Right lobe of liver (tissue), 6 donors: Measurements from ENCODE around the gene SV2C. TPM values are rescaled to one million over a fixed set of nuclear protein-coding genes. Genes with fewer than 3 reads are reported as not detected.

ENCODE experiments used
- ATAC-seq, 4 donors: fragments of 200-7000 bp; cut with Tn5 transposase; one replicate each; pipeline ENCODE4 v1.9.1; 2020; ENCODE audit warnings: mild to moderate bottlenecking in 4 of 4, moderate library complexity in 4 of 4
- DNase-seq, 3 donors: peaks; one replicate each; pipeline ENCODE4 v3.0.0-alpha.2; 2020
- H3K27ac ChIP-seq, 3 donors: fragments of 200-600 bp; one replicate each; pipeline ENCODE4 v1.8.0; 2022
- H3K27me3 ChIP-seq, 2 donors: fragments of 200-600 bp; one replicate each; pipeline ENCODE4 v1.8.0; 2022
- H3K36me3 ChIP-seq, 4 donors: fragments of 200-600 bp; sonication (generic) in 1 of 4; one replicate each; pipeline versions ENCODE4 v1.5.1 to v1.8.0; 2017 to 2022; ENCODE audit warnings: control low read depth in 1 of 4
- H3K4me1 ChIP-seq, 4 donors: fragments of 200-600 bp; sonication (generic) in 1 of 4; one replicate each; pipeline versions ENCODE4 v1.5.1 to v1.8.0; 2017 to 2022; ENCODE audit warnings: control low read depth in 1 of 4
- H3K4me3 ChIP-seq, 3 donors: fragments of 200-600 bp; one replicate each; pipeline ENCODE4 v1.8.0; 2022
- H3K9me3 ChIP-seq, 4 donors: fragments of 200-600 bp; sonication (generic) in 1 of 4; one replicate each; pipeline versions ENCODE4 v1.5.1 to v1.8.0; 2017 to 2022; ENCODE audit warnings: control low read depth in 1 of 4
- POLR2A ChIP-seq: fragments of 450-650 bp; IDR thresholded peaks from one replicate; pipeline ENCODE4 v1.6.1; 2017; ENCODE audit warnings: antibody characterized with exemption, mild to moderate bottlenecking
- WGBS: methylation state at CpG from one replicate; pipeline ENCODE4 v1.1.6; 2018; ENCODE audit warnings: low coverage, low lambda C conversion rate; ENCODE audit not compliant: insufficient coverage; ENCODE audit errors: missing lambda C conversion rate; 5-methylcytosine and 5-hydroxymethylcytosine counted together
- intact Hi-C, 2 donors: fragments of 100-400 bp; cut with DNase I; formaldehyde crosslinking; loops; one replicate each; pipeline versions ENCODE4 v1.11.2 to v1.14.1; 2022
- total RNA-seq, 6 experiments: library from RNA; depleted of rRNA in 2 of 6; stranded (reverse); fragments of >200 nt in 2 of 6; fragmentation: NEBNext Ultra II Directional in 3 of 6; extraction: Animal tissue kit (Norgen Biotek cat#: 25700) in 3 of 6; gene quantifications; one replicate each; pipeline versions ENCODE4 v1.1.0 to v1.2.4, GENCODE V29; 2016 to 2023
- TF ChIP-seq, protein P1 (sequence below), 4 donors: fragments of 200-600 bp in 3 of 4; fragments of 450-650 bp in 1 of 4; IDR thresholded peaks; one replicate each; pipeline versions ENCODE4 v1.5.1 to v1.8.0; 2016 to 2022; ENCODE audit warnings: antibody characterized with exemption in 4 of 4, mild to moderate bottlenecking in 2 of 4
- donor health status: DM: no; HTN: yes; CAD: no.
- donor health status: DM: no; HTN: no; CAD: no.
- donor health status: DM: no; HTN: no; CAD: no.
- donor health status: DM: no; HTN: yes; CAD: no.
- donor health status: DM: no; HTN: yes; CAD: no.

SV2C gene
- total RNA-seq, 6 experiments from 2014 or later, result under 0.01 to 0.05 (median 0.01) TPM; not detected in 2

DNA sequence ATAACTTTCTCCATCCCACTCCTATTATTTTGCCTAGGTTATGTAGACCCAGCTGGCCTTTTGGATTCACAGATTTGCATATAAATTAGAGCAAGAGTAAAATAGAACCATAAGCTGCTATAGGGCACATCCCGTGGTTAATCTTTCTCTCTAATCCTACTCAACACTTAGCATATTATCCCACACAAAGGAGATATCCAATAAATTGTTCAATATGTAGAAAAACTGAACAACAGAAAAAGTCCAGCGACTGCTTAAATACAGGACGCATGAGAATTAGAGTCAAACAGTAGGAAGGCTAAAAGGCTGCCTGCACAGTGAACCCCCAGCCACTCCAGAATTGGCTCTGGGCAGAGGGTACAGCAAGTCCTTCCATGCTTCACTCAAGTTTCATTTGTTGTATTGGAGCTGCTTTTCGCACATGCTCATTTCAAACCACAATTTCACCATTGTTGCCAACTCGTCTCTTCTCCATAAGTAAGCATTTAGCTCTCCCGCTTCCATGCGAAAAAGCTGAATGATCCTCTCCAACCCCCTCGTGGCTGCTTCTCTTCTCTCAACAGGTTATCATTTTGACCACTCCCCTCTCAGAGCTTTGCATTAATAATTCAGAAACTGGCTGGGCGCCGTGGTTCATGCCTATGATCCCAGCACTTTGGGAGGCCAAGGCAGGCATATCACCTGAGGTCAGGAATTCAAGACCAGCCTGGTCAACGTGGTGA is 305.8 kb downstream of the SV2C start:
- Histone ChIP-seq H3K9me3 (no peaks in the 10 kb centered on the region), H3K36me3 (no peaks in the 10 kb centered on the region), H3K4me1 (peaks cover 0 to 62% (median 29%) of the 10 kb centered on the region in 4 donors), H3K27ac (peak overlapping the region in 2 of 3 donors; percentile 35 to 37), H3K4me3 (peak overlapping the region in 1 of 3 donors; percentile 5), H3K27me3 (no peaks in the 10 kb centered on the region)
- intact Hi-C loops, result no loop called here
- DNase-seq (no peak), ATAC-seq (no peak)
- WGBS, result 73% methylated on average over 11 of the region's 11 CpGs
- no peak for TF ChIP-seq POLR2A

DNA sequence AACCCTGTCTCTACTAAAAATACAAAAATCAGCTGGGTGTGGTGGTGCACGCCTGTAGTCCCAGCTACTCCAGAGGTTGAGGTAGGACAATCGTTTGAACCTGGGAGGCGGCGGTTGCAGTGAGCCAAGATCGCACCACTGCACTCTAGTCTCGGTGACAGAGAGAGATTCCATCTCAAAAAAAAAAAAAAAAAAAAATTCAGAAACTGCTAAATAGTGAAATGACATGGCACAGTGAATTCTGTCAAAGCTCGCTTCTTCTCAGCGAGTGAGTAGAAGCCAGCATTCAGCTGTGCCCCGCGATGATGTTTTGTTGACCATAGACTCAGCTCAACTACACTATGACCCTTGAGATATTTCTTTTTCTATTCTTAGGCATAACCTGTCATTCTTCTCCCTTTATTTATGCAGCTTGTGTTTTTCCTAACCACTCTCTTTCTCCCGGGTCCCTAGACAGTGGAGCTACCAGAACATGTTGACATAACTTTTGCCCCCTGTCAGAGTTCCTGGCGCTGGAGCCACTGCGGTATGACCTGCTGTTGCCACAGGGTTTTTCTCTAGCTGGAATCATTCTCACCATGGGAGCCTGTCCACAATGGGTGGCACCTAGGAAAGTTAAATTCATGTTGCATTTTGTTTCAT is 306.5 kb downstream of the SV2C start:
- H3K4me3 ChIP-seq, result peak overlapping the region in 1 of 3 donors; percentile 5
- no peaks in the 10 kb centered on the region for H3K36me3 ChIP-seq
- DNase-seq (peak; percentile 70 to 89 (median 86)), ATAC-seq (peak; percentile 82 to 93 (median 86))
- 18% methylated on average over 13 of the region's 13 CpGs for WGBS
- H3K27me3 ChIP-seq, result no peaks in the 10 kb centered on the region
- H3K9me3 ChIP-seq, result no peaks in the 10 kb centered on the region
- peak overlapping the region; percentile 18 to 37 (median 35) for H3K27ac ChIP-seq
- no peak for TF ChIP-seq POLR2A
- TF ChIP-seq, protein P1, sequence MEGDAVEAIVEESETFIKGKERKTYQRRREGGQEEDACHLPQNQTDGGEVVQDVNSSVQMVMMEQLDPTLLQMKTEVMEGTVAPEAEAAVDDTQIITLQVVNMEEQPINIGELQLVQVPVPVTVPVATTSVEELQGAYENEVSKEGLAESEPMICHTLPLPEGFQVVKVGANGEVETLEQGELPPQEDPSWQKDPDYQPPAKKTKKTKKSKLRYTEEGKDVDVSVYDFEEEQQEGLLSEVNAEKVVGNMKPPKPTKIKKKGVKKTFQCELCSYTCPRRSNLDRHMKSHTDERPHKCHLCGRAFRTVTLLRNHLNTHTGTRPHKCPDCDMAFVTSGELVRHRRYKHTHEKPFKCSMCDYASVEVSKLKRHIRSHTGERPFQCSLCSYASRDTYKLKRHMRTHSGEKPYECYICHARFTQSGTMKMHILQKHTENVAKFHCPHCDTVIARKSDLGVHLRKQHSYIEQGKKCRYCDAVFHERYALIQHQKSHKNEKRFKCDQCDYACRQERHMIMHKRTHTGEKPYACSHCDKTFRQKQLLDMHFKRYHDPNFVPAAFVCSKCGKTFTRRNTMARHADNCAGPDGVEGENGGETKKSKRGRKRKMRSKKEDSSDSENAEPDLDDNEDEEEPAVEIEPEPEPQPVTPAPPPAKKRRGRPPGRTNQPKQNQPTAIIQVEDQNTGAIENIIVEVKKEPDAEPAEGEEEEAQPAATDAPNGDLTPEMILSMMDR (IDR thresholded peaks at IDR 0.05), result no peak
- intact Hi-C loops, result no loop called here
- peaks cover 0 to 56% (median 26%) of the 10 kb centered on the region in 4 donors for H3K4me1 ChIP-seq

DNA sequence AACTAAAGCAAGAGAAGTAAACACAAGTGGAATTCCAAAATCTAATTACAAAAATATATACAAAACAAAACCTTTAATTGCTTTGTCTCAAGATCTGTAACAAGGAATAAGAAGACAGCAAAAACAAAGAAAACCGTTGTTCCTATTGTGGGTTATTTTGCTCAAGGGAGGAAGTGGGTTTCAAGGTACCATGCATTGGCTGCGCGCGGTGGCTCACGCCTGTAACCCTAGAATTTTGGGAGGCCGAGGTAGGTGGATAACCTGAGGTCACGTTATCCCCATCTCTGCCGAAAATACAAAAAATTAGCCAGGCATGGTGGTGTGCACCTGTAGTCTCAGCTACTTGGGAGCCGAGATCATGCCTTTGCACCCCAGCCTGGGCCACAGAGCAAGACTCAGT is 307.8 kb downstream of the SV2C start:
- Histone ChIP-seq H3K36me3 (no peaks in the 10 kb centered on the region), H3K9me3 (no peaks in the 10 kb centered on the region), H3K4me1 (peaks cover 0 to 42% (median 19%) of the 10 kb centered on the region in 4 donors), H3K4me3 (no peak overlapping the region), H3K27me3 (no peaks in the 10 kb centered on the region), H3K27ac (peak overlapping the region in 1 of 3 donors; percentile 37)
- intact Hi-C loops, result no loop called here
- DNase-seq (no peak), ATAC-seq (no peak)
- TF ChIP-seq POLR2A, result no peak
- TF ChIP-seq, protein P1 (IDR thresholded peaks at IDR 0.05), result no peak
- 84% methylated on average over 9 of the region's 9 CpGs for WGBS

DNA sequence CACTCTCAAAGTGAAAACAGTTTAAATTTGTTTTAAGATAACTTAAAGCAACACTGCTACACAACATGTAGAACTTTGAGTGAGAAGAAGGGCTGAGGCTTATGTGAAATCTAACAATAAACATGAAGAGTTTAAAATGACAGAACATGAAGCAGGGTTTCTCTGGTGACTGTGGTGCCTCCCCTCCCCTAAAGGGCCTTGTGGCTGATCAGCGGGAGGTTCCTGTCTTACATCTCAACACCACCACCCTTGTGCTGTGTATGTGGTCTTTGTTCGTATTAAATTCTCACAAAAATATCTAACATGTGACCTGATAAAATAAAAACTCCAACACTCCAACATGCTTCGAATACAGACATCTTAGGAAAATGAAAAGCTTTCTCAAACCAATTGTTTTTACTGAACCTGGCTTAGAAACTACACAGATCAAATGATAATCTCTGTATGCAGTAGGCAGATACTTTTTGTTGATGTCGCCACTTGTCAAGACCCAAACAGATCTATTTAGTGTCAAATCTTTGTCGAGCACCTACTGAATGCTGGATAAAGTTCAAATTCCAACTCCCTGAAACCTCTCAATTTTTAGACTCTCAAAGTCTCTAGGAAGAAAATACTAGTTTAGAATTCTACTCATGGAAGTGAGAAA is 310.0 kb downstream of the SV2C start:
- WGBS, result 78% methylated on average over 5 of the region's 5 CpGs
- TF ChIP-seq, protein P1 (IDR thresholded peaks at IDR 0.05), result no peak
- TF ChIP-seq POLR2A, result no peak
- Histone ChIP-seq H3K27me3 (no peaks in the 10 kb centered on the region), H3K4me3 (no peak overlapping the region), H3K27ac (no peak overlapping the region), H3K4me1 (peaks cover 0 to 27% (median 12%) of the 10 kb centered on the region in 4 donors), H3K36me3 (no peaks in the 10 kb centered on the region), H3K9me3 (no peaks in the 10 kb centered on the region)
- ATAC-seq (no peak), DNase-seq (no peak)
- intact Hi-C loops, result no loop called here
